Testis (tissue), 3 donors: ENCODE data around the gene P2RX1. TPM values are rescaled to one million over a fixed set of nuclear protein-coding genes. Genes with fewer than 3 reads are reported as not detected.

Source experiments
- DNase-seq: peaks from one replicate; pipeline ENCODE4 v3.0.0-alpha.2; 2019
- H3K27ac ChIP-seq, 2 donors: fragments of 200-600 bp; sonication (generic); one replicate each; pipeline ENCODE4 v1.5.1; 2019
- H3K27me3 ChIP-seq: fragments of 200-600 bp; sonication (generic); one replicate; pipeline ENCODE4 v1.5.1; 2019
- H3K36me3 ChIP-seq: fragments of 200-600 bp; sonication (generic); one replicate; pipeline ENCODE4 v1.5.1; 2017; ENCODE audit warnings: low read depth; ENCODE audit errors: missing control alignments
- H3K4me1 ChIP-seq: fragments of 200-600 bp; sonication (generic); one replicate; pipeline ENCODE4 v1.5.1; 2019
- H3K4me3 ChIP-seq, 2 donors: fragments of 200-600 bp; sonication (generic); one replicate each; pipeline ENCODE4 v1.5.1; 2017 to 2019
- H3K9me3 ChIP-seq: fragments of 200-600 bp; sonication (generic); one replicate; pipeline ENCODE4 v1.5.1; 2017
- POLR2A ChIP-seq: fragments of 450-650 bp; IDR thresholded peaks from one replicate; pipeline ENCODE4 v1.6.1; 2017; ENCODE audit warnings: antibody characterized with exemption, mild to moderate bottlenecking, moderate library complexity
- WGBS, 2 donors: methylation state at CpG; one replicate each; pipeline ENCODE4 v1.1.5; 2018; 5-methylcytosine and 5-hydroxymethylcytosine counted together
- intact Hi-C: fragments of 100-400 bp; cut with DNase I; formaldehyde crosslinking; loops from one replicate; pipeline ENCODE4 v1.15.1; 2023; ENCODE audit warnings: low total_unique reads
- polyA plus RNA-seq: library from polyadenylated mRNA; stranded (reverse); fragments of 350-450 nt; fragmentation: Illumina TruSeq; extraction: RNeasy Lipid Tissue Mini Kit (QIAGEN cat#74804); gene quantifications from one replicate; pipeline ENCODE4 v1.2.3, GENCODE V29; 2014; ENCODE audit warnings: low read depth, low replicate concordance; ENCODE audit not compliant: insufficient read depth
- total RNA-seq, 2 donors: library from RNA; depleted of rRNA; stranded (reverse); fragments of >200 nt; gene quantifications; one replicate each; pipeline ENCODE4 v1.2.3, GENCODE V29; 2016
- TF ChIP-seq, protein P1 (sequence below), 3 experiments: fragments of 450-650 bp in 2 of 3; fragments of 200-600 bp in 1 of 3; sonication (generic) in 1 of 3; IDR thresholded peaks; one replicate each; pipeline ENCODE4 v1.5.1; 2016 to 2019; ENCODE audit warnings: antibody characterized with exemption in 3 of 3, mild to moderate bottlenecking in 2 of 3, moderate library complexity in 1 of 3

Gene P2RX1
- total and polyA plus RNA-seq, 3 donors from 2014 or later: 2.5 to 15.2 (median 5.0) TPM

GRCh38 chr17:3890878-3891219 lies 25.4 kb downstream of the P2RX1 start:
- Histone ChIP-seq H3K27me3 (no peaks in the 10 kb centered on the region), H3K9me3 (no peaks in the 10 kb centered on the region), H3K4me3 (no peak overlapping the region), H3K4me1 (peaks cover 55% of the 10 kb centered on the region), H3K36me3 (no peaks in the 10 kb centered on the region), H3K27ac (peak overlapping the region in 1 of 2 donors; percentile 86)
- intact Hi-C loops: no loop called here
- no peak for DNase-seq
- TF ChIP-seq, protein P1, sequence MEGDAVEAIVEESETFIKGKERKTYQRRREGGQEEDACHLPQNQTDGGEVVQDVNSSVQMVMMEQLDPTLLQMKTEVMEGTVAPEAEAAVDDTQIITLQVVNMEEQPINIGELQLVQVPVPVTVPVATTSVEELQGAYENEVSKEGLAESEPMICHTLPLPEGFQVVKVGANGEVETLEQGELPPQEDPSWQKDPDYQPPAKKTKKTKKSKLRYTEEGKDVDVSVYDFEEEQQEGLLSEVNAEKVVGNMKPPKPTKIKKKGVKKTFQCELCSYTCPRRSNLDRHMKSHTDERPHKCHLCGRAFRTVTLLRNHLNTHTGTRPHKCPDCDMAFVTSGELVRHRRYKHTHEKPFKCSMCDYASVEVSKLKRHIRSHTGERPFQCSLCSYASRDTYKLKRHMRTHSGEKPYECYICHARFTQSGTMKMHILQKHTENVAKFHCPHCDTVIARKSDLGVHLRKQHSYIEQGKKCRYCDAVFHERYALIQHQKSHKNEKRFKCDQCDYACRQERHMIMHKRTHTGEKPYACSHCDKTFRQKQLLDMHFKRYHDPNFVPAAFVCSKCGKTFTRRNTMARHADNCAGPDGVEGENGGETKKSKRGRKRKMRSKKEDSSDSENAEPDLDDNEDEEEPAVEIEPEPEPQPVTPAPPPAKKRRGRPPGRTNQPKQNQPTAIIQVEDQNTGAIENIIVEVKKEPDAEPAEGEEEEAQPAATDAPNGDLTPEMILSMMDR (IDR thresholded peaks at IDR 0.05): no peak
- no peak for TF ChIP-seq POLR2A
- WGBS, 2 donors: 50 to 62% methylated on average over 4 of the region's 4 CpGs

GRCh38 chr17:3890082-3890877 lies 26.0 kb downstream of the P2RX1 start:
- no peaks in the 10 kb centered on the region for H3K9me3 ChIP-seq
- H3K4me3 ChIP-seq: no peak overlapping the region
- WGBS, 2 donors: 62 to 69% methylated on average over 11 to 15 of the region's 22 CpGs
- H3K27me3 ChIP-seq: no peaks in the 10 kb centered on the region
- H3K4me1 ChIP-seq: peaks cover 52% of the 10 kb centered on the region
- no peaks in the 10 kb centered on the region for H3K36me3 ChIP-seq
- H3K27ac ChIP-seq: peak overlapping the region; percentile 31 to 86
- intact Hi-C loops: no loop called here
- DNase-seq: peak; percentile 71
- TF ChIP-seq, protein P1 (IDR thresholded peaks at IDR 0.05): no peak
- no peak for TF ChIP-seq POLR2A

- no peak for TF ChIP-seq POLR2A
- no peaks in the 10 kb centered on the region for H3K36me3 ChIP-seq
- peak overlapping the region; percentile 31 to 86 for H3K27ac ChIP-seq
- no peaks in the 10 kb centered on the region for H3K27me3 ChIP-seq
- H3K9me3 ChIP-seq: no peaks in the 10 kb centered on the region
- intact Hi-C loops: no loop called here
- DNase-seq: no peak
- WGBS, 2 donors: 93 to 100% methylated on average over 2 to 17 of the region's 17 CpGs
- H3K4me3 ChIP-seq: no peak overlapping the region
- H3K4me1 ChIP-seq: peaks cover 43% of the 10 kb centered on the region
These were observed 26.8 kb downstream of the P2RX1 start for GRCh38 chr17:3889325-3890012.

GRCh38 chr17:3888343-3889171 lies 27.7 kb downstream of the P2RX1 start:
- peak; percentile 87 for DNase-seq
- Histone ChIP-seq H3K4me1 (peaks cover 34% of the 10 kb centered on the region), H3K9me3 (no peaks in the 10 kb centered on the region), H3K27ac (peak overlapping the region; percentile 31 to 86), H3K4me3 (no peak overlapping the region), H3K27me3 (no peaks in the 10 kb centered on the region), H3K36me3 (no peaks in the 10 kb centered on the region)
- TF ChIP-seq, protein P1 (IDR thresholded peaks at IDR 0.05): no peak
- no peak for TF ChIP-seq POLR2A
- intact Hi-C loops: no loop called here
- WGBS, 2 donors: 68 to 76% methylated on average over 12 to 49 of the region's 50 CpGs

GRCh38 chr17:3887804-3888203 lies 28.5 kb downstream of the P2RX1 start:
- intact Hi-C loops: no loop called here
- no peak for DNase-seq
- WGBS, 2 donors: 78 to 84% methylated on average over 9 of the region's 9 CpGs
- no peaks in the 10 kb centered on the region for H3K27me3 ChIP-seq
- H3K27ac ChIP-seq: peak overlapping the region; percentile 31 to 86
- no peaks in the 10 kb centered on the region for H3K9me3 ChIP-seq
- no peaks in the 10 kb centered on the region for H3K36me3 ChIP-seq
- no peak overlapping the region for H3K4me3 ChIP-seq
- H3K4me1 ChIP-seq: peaks cover 32% of the 10 kb centered on the region
- TF ChIP-seq, protein P1 (IDR thresholded peaks at IDR 0.05): no peak
- TF ChIP-seq POLR2A: no peak
